Stomach (tissue), 9 donors: ENCODE data around the gene NDUFA3. TPM values are rescaled to one million over a fixed set of nuclear protein-coding genes. Genes with fewer than 3 reads are reported as not detected.

Experiments used
- DNase-seq, 2 donors: peaks; one replicate each; pipeline versions ENCODE4 v3.0.0 to v3.0.0-alpha.2; 2013 to 2019
- H3K27ac ChIP-seq, 5 donors: fragments of 200-600 bp in 4 of 5; sonication (generic) in 4 of 5; one replicate each; pipeline ENCODE4 v1.5.1; 2013 to 2019; ENCODE audit warnings: mild to moderate bottlenecking in 1 of 5, moderate library complexity in 1 of 5
- H3K27me3 ChIP-seq, 3 donors: fragments of 200-600 bp; sonication (generic); one replicate each; pipeline ENCODE4 v1.5.1; 2017 to 2019; ENCODE audit warnings: mixed run types in 1 of 3
- H3K36me3 ChIP-seq, 4 donors: fragments of 200-600 bp; sonication (generic); 1 replicate in 3 of 4; 2 replicates in 1 of 4; pipeline ENCODE4 v1.5.1; 2016 to 2019
- H3K4me1 ChIP-seq, 4 donors: fragments of 200-600 bp; sonication (generic); one replicate each; pipeline ENCODE4 v1.5.1; 2016 to 2019
- H3K4me3 ChIP-seq, 4 donors: fragments of 200-600 bp; sonication (generic) in 3 of 4; one replicate each; pipeline ENCODE4 v1.5.1; 2016 to 2019; ENCODE audit warnings: mild to moderate bottlenecking in 1 of 4
- H3K9me3 ChIP-seq, 4 donors: fragments of 200-600 bp; sonication (generic); one replicate each; pipeline ENCODE4 v1.5.1; 2016 to 2019
- EP300 ChIP-seq: sonication (generic); formaldehyde crosslinking; IDR thresholded peaks from one replicate; pipeline ENCODE4 v1.6.1; 2017; ENCODE audit warnings: antibody characterized with exemption
- POLR2A ChIP-seq, 4 donors: fragments of 450-650 bp; IDR thresholded peaks; one replicate each; pipeline ENCODE4 v1.6.1; 2016; ENCODE audit warnings: antibody characterized with exemption in 4 of 4, control low read depth in 2 of 4, mild to moderate bottlenecking in 1 of 4, moderate library complexity in 1 of 4
- POLR2AphosphoS5 ChIP-seq, 3 donors: sonication (generic); formaldehyde crosslinking; IDR thresholded peaks; one replicate each; pipeline ENCODE4 v1.6.1; 2016; ENCODE audit warnings: antibody characterized with exemption in 3 of 3
- WGBS, 5 donors: extraction: QIAGEN DNeasy Blood & Tissue Kit in 3 of 5; methylation state at CpG; one replicate each; pipeline versions ENCODE4 v1.1.5 to v1.1.7; 2013 to 2018; 5-methylcytosine and 5-hydroxymethylcytosine counted together
- intact Hi-C: fragments of 100-400 bp; cut with DNase I; formaldehyde crosslinking; loops from one replicate; pipeline ENCODE4 v1.15.1; 2023; ENCODE audit warnings: low total_unique reads
- polyA plus RNA-seq, 3 donors: library from polyadenylated mRNA; stranded (reverse); fragments of 200-250 nt; gene quantifications; one replicate each; pipeline ENCODE4 v1.2.3, GENCODE V29; 2013
- total RNA-seq, 5 donors: library from RNA; depleted of rRNA; stranded (reverse); fragments of >200 nt; gene quantifications; one replicate each; pipeline versions ENCODE4 v1.1.0 to v1.2.3, GENCODE V29; 2014 to 2016
- TF ChIP-seq, protein P1 (sequence below), 7 experiments: fragments of 450-650 bp in 4 of 7; fragments of 200-600 bp in 3 of 7; sonication (generic) in 3 of 7; IDR thresholded peaks; one replicate each; pipeline ENCODE4 v1.5.1; 2016 to 2019; ENCODE audit warnings: antibody characterized with exemption in 7 of 7, control low read depth in 2 of 7, mild to moderate bottlenecking in 1 of 7
- donor health status: healthy with polysubstance abuse.
- donor health status: Bipolar disorder and iron deficiency.
- donor health status: healthy.

NDUFA3 gene
- total and polyA plus RNA-seq, 8 donors: 7.0 to 401 (median 253) TPM; not detected in 1

DNA sequence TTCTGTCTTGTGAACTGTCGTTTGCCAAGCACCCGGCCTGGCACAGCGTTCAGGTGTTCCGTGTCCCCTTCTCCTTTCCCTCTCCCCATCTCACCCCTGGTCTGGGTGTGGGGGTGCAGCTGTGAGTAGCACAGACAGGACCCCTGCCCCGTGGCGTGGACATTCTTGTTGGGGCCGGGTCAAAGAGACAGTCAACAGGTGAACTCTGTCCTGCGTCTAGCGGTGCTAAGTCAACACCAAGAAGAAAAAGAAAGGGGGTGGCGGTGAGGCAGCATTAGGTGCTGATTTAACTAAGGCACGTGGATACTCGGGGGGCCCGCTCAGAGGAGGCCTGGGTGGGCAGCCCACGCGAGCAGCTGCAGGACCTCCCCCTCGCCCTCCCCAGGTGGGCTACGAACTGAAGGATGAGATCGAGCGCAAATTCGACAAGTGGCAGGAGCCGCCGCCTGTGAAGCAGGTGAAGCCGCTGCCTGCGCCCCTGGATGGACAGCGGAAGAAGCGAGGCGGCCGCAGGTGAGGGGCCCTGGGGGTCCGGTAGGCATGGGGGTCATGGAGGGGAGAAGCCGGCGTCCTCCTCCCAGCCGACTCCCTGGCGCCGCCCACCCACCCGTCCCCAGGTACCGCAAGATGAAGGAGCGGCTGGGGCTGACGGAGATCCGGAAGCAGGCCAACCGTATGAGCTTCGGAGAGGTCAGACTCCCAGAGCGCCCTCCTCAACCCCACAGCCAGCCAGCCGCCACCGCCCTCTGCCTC is 25.2 kb downstream of the NDUFA3 start:
- 89 to 94% (median 92%) methylated on average over 31 to 44 of the region's 44 CpGs for WGBS, 5 donors
- H3K27me3 ChIP-seq: no peaks in the 10 kb centered on the region
- no peaks in the 10 kb centered on the region for H3K4me1 ChIP-seq
- TF ChIP-seq POLR2A (IDR thresholded peaks at IDR 0.05): no peak
- TF ChIP-seq POLR2AphosphoS5 (IDR thresholded peaks at IDR 0.05): no peak
- TF ChIP-seq, protein P1, sequence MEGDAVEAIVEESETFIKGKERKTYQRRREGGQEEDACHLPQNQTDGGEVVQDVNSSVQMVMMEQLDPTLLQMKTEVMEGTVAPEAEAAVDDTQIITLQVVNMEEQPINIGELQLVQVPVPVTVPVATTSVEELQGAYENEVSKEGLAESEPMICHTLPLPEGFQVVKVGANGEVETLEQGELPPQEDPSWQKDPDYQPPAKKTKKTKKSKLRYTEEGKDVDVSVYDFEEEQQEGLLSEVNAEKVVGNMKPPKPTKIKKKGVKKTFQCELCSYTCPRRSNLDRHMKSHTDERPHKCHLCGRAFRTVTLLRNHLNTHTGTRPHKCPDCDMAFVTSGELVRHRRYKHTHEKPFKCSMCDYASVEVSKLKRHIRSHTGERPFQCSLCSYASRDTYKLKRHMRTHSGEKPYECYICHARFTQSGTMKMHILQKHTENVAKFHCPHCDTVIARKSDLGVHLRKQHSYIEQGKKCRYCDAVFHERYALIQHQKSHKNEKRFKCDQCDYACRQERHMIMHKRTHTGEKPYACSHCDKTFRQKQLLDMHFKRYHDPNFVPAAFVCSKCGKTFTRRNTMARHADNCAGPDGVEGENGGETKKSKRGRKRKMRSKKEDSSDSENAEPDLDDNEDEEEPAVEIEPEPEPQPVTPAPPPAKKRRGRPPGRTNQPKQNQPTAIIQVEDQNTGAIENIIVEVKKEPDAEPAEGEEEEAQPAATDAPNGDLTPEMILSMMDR (IDR thresholded peaks at IDR 0.05): no peak
- no peak for TF ChIP-seq EP300
- H3K4me3 ChIP-seq: no peak overlapping the region
- H3K9me3 ChIP-seq: no peaks in the 10 kb centered on the region
- intact Hi-C loops: no loop called here
- H3K27ac ChIP-seq: no peak overlapping the region
- H3K36me3 ChIP-seq: peaks cover 84 to 99% (median 95%) of the 10 kb centered on the region in 4 donors
- DNase-seq: no peak

DNA sequence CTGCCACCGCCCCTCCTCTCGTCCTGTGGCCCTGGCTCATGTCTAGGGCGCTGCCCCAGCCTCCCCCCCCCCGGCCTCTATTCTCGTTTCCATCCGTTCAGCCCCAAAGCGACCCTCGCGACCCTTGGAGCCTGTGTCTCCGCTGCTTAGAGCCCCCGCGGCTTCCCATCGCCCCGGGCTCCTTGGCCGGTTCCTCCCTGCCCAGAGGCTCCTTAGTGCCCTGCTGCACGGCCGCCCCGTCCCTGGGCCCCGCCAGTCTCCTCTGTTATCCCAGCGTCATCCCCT is 25.7 kb downstream of the NDUFA3 start:
- no peak for TF ChIP-seq POLR2A (IDR thresholded peaks at IDR 0.05)
- TF ChIP-seq POLR2AphosphoS5 (IDR thresholded peaks at IDR 0.05): no peak
- TF ChIP-seq, protein P1 (IDR thresholded peaks at IDR 0.05): no peak
- no peak for TF ChIP-seq EP300
- DNase-seq: no peak
- H3K27me3 ChIP-seq: no peaks in the 10 kb centered on the region
- no peak overlapping the region for H3K27ac ChIP-seq
- peaks cover 79 to 99% (median 93%) of the 10 kb centered on the region in 4 donors for H3K36me3 ChIP-seq
- WGBS, 5 donors: 89 to 95% (median 94%) methylated on average over 11 to 20 of the region's 20 CpGs
- no peaks in the 10 kb centered on the region for H3K9me3 ChIP-seq
- H3K4me3 ChIP-seq: no peak overlapping the region
- intact Hi-C loops: no loop called here
- H3K4me1 ChIP-seq: no peaks in the 10 kb centered on the region

DNA sequence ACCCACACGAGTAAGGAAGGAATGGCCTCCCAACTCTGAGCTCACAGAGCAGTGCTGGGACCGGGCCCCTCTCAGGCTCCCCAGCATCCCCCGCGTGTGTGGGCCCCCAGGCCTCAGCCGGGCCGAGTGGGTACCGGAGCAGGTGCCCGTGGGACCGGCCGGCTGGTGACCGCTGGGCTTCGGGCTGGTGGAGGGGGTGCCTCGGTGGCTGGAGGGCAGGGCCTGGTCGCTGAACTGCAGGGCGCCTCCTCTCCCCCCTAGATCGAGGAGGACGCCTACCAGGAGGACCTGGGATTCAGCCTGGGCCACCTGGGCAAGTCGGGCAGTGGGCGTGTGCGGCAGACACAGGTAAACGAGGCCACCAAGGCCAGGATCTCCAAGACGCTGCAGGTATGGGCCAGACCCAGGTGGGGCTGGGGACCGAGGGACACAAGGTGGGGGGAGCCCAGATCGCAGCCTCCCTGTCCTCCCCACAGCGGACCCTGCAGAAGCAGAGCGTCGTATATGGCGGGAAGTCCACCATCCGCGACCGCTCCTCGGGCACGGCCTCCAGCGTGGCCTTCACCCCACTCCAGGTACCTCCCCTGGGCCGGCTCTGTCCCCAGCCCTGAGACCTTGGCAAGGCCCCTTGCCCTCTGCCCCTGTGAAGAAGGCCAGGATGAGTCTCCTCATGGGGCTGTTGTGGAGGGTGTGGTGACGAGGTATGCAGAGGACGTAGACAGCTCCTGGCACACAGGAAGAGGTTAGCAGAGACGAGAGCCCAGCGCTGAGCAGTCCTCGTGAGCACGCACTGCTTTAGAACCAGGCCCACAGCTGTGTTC is 26.4 kb downstream of the NDUFA3 start:
- peaks cover 73 to 93% (median 87%) of the 10 kb centered on the region in 4 donors for H3K36me3 ChIP-seq
- DNase-seq: no peak
- H3K27me3 ChIP-seq: no peaks in the 10 kb centered on the region
- no peak overlapping the region for H3K27ac ChIP-seq
- intact Hi-C loops: no loop called here
- H3K9me3 ChIP-seq: no peaks in the 10 kb centered on the region
- TF ChIP-seq, protein P1 (IDR thresholded peaks at IDR 0.05): no peak
- TF ChIP-seq POLR2A (IDR thresholded peaks at IDR 0.05): no peak
- TF ChIP-seq POLR2AphosphoS5 (IDR thresholded peaks at IDR 0.05): no peak
- TF ChIP-seq EP300: no peak
- no peak overlapping the region for H3K4me3 ChIP-seq
- no peaks in the 10 kb centered on the region for H3K4me1 ChIP-seq
- WGBS, 5 donors: 88 to 96% (median 95%) methylated on average over 21 to 41 of the region's 41 CpGs

DNA sequence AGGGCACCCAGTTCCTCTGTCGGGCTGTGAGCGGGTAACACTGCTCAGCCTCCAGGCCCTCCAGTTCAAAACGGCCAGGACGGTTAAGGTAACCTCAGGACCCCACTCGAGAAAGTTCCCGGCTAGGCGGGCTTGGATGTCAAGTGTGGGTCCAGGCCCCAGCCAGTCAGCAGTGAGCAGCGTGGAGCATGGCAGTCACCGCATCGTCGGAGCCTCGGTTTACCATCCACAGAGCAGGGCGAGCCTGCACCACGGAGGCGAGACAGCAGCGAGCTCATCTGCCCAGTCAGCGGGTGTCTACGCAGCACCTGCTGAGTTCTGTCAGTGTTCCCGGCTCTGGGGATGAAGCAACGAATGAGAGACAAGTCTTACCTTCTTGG is 27.0 kb downstream of the NDUFA3 start:
- no peaks in the 10 kb centered on the region for H3K27me3 ChIP-seq
- TF ChIP-seq POLR2AphosphoS5 (IDR thresholded peaks at IDR 0.05) (no peak), POLR2A (IDR thresholded peaks at IDR 0.05) (no peak), EP300 (no peak)
- TF ChIP-seq, protein P1 (IDR thresholded peaks at IDR 0.05): no peak
- no peak overlapping the region for H3K27ac ChIP-seq
- intact Hi-C loops: no loop called here
- 96 to 98% (median 97%) methylated on average over 8 to 20 of the region's 20 CpGs for WGBS, 5 donors
- DNase-seq: no peak
- H3K4me1 ChIP-seq: no peaks in the 10 kb centered on the region
- H3K4me3 ChIP-seq: no peak overlapping the region
- H3K9me3 ChIP-seq: no peaks in the 10 kb centered on the region
- H3K36me3 ChIP-seq: peaks cover 67 to 87% (median 81%) of the 10 kb centered on the region in 4 donors
